Uterus (tissue), 2 donors: ENCODE measurements around the gene KRTAP3-1.
"Not testable (repeated sequence)": the region's sequence is repeated elsewhere in the genome, so short reads cannot be mapped to it uniquely, and the experiment has no call there.

Experiments
- POLR2A ChIP-seq, 2 donors: fragments of 450-650 bp; IDR thresholded peaks; one replicate each; pipeline ENCODE4 v1.6.1; 2016; ENCODE audit warnings: antibody characterized with exemption in 2 of 2, mild to moderate bottlenecking in 1 of 2, moderate library complexity in 1 of 2
- TF ChIP-seq, protein P1 (sequence below), 4 experiments: fragments of 200-600 bp in 2 of 4; fragments of 450-650 bp in 2 of 4; sonication (generic) in 2 of 4; IDR thresholded peaks; one replicate each; pipeline ENCODE4 v1.5.1; 2016 to 2019; ENCODE audit warnings: antibody characterized with exemption in 4 of 4, mild to moderate bottlenecking in 2 of 4, moderate library complexity in 1 of 4

DNA sequence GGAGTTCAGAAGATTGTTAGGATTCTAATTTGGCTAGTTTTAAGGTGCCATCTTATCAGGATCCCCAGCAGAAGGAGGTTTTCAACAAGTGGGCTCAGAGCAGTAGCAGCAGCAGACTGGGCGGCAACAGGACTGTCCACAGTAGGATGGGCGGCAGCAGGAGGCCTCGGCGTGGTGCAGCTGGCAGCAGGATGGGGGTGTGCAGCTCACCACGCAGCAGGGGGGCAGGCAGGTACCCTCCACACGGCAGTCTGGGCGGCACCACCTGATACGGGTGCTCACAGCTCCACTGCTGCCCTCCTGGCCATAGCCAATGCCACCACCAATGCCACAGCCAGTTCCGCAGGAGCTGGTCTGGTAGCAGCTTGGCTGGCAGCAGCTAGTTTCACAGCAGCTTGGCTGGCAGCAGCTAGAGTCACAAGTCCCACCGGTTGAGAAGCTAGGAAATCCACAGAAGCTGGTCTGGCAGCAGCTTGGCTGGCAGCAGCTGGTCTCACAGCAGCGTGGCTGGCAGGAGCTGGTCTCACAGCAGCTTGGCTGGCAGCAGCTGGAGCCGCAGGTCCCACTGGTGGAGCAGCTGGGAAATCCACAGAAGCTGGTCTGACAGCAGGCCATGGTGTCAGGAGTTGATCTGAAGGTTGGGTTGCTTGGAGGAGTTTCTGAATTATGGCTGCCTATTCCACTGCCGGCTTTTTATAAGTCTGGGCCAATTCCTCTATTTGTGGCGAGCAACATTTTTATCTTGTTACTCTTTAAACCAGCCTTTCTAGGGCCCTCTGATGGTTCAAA, 32.0 kb upstream of the KRTAP3-1 start, which contains the start of gene KRTAP1-1:
- TF ChIP-seq, protein P1, sequence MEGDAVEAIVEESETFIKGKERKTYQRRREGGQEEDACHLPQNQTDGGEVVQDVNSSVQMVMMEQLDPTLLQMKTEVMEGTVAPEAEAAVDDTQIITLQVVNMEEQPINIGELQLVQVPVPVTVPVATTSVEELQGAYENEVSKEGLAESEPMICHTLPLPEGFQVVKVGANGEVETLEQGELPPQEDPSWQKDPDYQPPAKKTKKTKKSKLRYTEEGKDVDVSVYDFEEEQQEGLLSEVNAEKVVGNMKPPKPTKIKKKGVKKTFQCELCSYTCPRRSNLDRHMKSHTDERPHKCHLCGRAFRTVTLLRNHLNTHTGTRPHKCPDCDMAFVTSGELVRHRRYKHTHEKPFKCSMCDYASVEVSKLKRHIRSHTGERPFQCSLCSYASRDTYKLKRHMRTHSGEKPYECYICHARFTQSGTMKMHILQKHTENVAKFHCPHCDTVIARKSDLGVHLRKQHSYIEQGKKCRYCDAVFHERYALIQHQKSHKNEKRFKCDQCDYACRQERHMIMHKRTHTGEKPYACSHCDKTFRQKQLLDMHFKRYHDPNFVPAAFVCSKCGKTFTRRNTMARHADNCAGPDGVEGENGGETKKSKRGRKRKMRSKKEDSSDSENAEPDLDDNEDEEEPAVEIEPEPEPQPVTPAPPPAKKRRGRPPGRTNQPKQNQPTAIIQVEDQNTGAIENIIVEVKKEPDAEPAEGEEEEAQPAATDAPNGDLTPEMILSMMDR (IDR thresholded peaks at IDR 0.05): not testable (repeated sequence)
- TF ChIP-seq POLR2A (IDR thresholded peaks at IDR 0.05): not testable (repeated sequence)
